Hepatocyte (in vitro differentiated cells): ENCODE data around the gene LENEP. TPM values are rescaled to one million over a fixed set of nuclear protein-coding genes. Genes with fewer than 3 reads are reported as not detected.

Experiments
- DNase-seq: peaks from one replicate; pipeline ENCODE4 v3.0.0-alpha.2; 2016; ENCODE audit warnings: low spot score
- H2AFZ ChIP-seq: fragments of 200-600 bp; sonication (generic); 2 replicates; pipeline ENCODE4 v1.6.0; 2016; ENCODE audit warnings: antibody characterized with exemption, mild to moderate bottlenecking
- H3K27ac ChIP-seq: fragments of 200-600 bp; sonication (generic); 2 replicates; pipeline ENCODE4 v1.5.1; 2016; ENCODE audit warnings: mild to moderate bottlenecking
- H3K27me3 ChIP-seq: fragments of 200-600 bp; sonication (generic); 2 replicates; pipeline ENCODE4 v1.6.1; 2016
- H3K36me3 ChIP-seq: fragments of 200-600 bp; sonication (generic); replicated peaks from 2 replicates; pipeline ENCODE4 v1.5.1; 2016; ENCODE audit warnings: low read depth; ENCODE audit not compliant: insufficient read depth
- H3K4me1 ChIP-seq: fragments of 200-600 bp; sonication (generic); 2 replicates; pipeline ENCODE4 v1.5.1; 2016; ENCODE audit warnings: mild to moderate bottlenecking, moderate library complexity; ENCODE audit not compliant: insufficient read depth
- H3K4me2 ChIP-seq: fragments of 200-600 bp; sonication (generic); 2 replicates; pipeline ENCODE4 v1.6.0; 2016
- H3K4me3 ChIP-seq: fragments of 200-600 bp; sonication (generic); 2 replicates; pipeline ENCODE4 v1.5.1; 2016; ENCODE audit warnings: mild to moderate bottlenecking
- H3K79me2 ChIP-seq: fragments of 200-600 bp; sonication (generic); 2 replicates; pipeline ENCODE4 v1.6.0; 2017; ENCODE audit warnings: mild to moderate bottlenecking
- H3K9me2 ChIP-seq: fragments of 200-600 bp; sonication (generic); replicated peaks from 2 replicates; pipeline ENCODE4 v1.6.0; 2017; ENCODE audit warnings: mild to moderate bottlenecking; ENCODE audit not compliant: insufficient read depth
- H3K9me3 ChIP-seq: fragments of 200-600 bp; sonication (generic); 2 replicates; pipeline ENCODE4 v1.5.1; 2016; ENCODE audit warnings: low read depth, mild to moderate bottlenecking
- H4K20me1 ChIP-seq: fragments of 200-600 bp; sonication (generic); 2 replicates; pipeline ENCODE4 v1.6.0; 2016; ENCODE audit warnings: mild to moderate bottlenecking; ENCODE audit not compliant: insufficient read depth, poor library complexity, severe bottlenecking
- EZH2 ChIP-seq: fragments of 200-600 bp; sonication (generic); IDR thresholded peaks from 2 replicates; pipeline ENCODE4 v1.6.1; 2016; ENCODE audit warnings: antibody characterized with exemption, mild to moderate bottlenecking, borderline replicate concordance
- EZH2phosphoT487 ChIP-seq: fragments of 200-600 bp; sonication (generic); IDR thresholded peaks from one replicate; pipeline ENCODE4 v1.6.1; 2018; ENCODE audit warnings: antibody characterized with exemption, mild to moderate bottlenecking, low read depth, moderate library complexity; ENCODE audit not compliant: unreplicated experiment, severe bottlenecking
- WGBS: methylation state at CpG from one replicate; pipeline ENCODE4 v1.1.6; 2016; ENCODE audit warnings: low lambda C conversion rate; ENCODE audit errors: missing lambda C conversion rate; 5-methylcytosine and 5-hydroxymethylcytosine counted together
- polyA plus RNA-seq: library from polyadenylated mRNA; unstranded; fragments of >200 nt; fragmentation: Nextera tagmentation; extraction: Ambion mirVana; gene quantifications from 2 replicates; pipeline ENCODE4 v1.2.1, GENCODE V29; 2016
- total RNA-seq: library from RNA; depleted of rRNA; stranded (reverse); fragments of >200 nt; gene quantifications from 2 replicates; pipeline ENCODE4 v1.2.3, GENCODE V29; 2014
- TF ChIP-seq, protein P1 (sequence below): fragments of 200-600 bp; sonication (generic); IDR thresholded peaks from 2 replicates; pipeline ENCODE4 v1.5.1; 2016; ENCODE audit warnings: antibody characterized with exemption, mild to moderate bottlenecking; ENCODE audit not compliant: poor library complexity

LENEP gene
- total and polyA plus RNA-seq, 2 experiments from 2014 or later, result not detected

DNA sequence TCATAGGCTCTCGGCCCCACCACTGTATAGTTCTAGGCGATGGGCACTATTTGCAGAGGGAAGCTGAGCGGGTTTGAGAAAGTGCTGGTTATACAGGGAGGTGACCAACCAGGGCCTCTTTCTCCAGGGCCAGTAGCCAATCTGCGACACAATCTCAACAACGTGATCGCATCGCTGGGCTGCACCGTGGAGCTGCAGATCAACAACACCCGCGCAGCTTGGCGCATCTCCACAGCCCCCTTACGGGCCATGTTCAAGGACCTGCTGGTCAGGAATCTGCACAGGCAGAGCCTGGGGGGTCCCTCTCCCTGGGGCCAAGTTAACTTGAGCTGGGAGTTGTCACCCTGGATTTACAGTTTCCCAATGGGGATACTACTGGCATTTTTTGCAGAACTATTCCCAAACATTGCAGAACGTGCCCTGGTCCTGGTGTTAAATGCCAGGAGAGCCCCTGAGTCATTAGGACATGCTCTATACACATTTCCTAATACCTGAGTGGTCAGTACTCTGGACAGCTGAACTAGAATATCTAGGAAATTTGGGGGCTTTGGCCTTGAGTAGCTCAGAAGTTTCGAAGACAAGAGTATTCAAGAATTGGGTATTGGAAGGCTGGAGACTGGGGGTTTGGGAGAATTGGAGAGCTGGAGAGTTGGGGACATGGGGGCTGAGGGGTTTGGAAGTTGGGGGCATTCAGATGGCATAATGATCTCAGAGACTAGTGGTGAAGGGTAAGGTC, 47.1 kb downstream of the LENEP start:
- Histone ChIP-seq H2AFZ (no peak overlapping the region), H3K27me3 (no peaks in the 10 kb centered on the region), H3K79me2 (no peaks in the 10 kb centered on the region), H3K36me3 (no peaks in the 10 kb centered on the region), H3K9me2 (no peaks in the 10 kb centered on the region), H3K9me3 (no peaks in the 10 kb centered on the region), H3K4me2 (no peak overlapping the region), H3K4me1 (peaks cover 5% of the 10 kb centered on the region), H4K20me1 (no peaks in the 10 kb centered on the region), H3K27ac (no peak overlapping the region), H3K4me3 (no peak overlapping the region)
- WGBS, result 92% methylated on average over 14 of the region's 14 CpGs
- TF ChIP-seq, protein P1, sequence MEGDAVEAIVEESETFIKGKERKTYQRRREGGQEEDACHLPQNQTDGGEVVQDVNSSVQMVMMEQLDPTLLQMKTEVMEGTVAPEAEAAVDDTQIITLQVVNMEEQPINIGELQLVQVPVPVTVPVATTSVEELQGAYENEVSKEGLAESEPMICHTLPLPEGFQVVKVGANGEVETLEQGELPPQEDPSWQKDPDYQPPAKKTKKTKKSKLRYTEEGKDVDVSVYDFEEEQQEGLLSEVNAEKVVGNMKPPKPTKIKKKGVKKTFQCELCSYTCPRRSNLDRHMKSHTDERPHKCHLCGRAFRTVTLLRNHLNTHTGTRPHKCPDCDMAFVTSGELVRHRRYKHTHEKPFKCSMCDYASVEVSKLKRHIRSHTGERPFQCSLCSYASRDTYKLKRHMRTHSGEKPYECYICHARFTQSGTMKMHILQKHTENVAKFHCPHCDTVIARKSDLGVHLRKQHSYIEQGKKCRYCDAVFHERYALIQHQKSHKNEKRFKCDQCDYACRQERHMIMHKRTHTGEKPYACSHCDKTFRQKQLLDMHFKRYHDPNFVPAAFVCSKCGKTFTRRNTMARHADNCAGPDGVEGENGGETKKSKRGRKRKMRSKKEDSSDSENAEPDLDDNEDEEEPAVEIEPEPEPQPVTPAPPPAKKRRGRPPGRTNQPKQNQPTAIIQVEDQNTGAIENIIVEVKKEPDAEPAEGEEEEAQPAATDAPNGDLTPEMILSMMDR, result no peak
- TF ChIP-seq EZH2phosphoT487, result no peak
- no peak for TF ChIP-seq EZH2
- no peak for DNase-seq

GRCh38 chr1:155042789-155043188, 49.4 kb downstream of the LENEP start:
- 98% methylated on average over 4 of the region's 5 CpGs for WGBS
- Histone ChIP-seq H3K9me2 (no peaks in the 10 kb centered on the region), H3K27ac (peak overlapping the region; percentile 26), H2AFZ (no peak overlapping the region), H3K27me3 (no peaks in the 10 kb centered on the region), H3K9me3 (no peaks in the 10 kb centered on the region), H3K36me3 (no peaks in the 10 kb centered on the region), H4K20me1 (no peaks in the 10 kb centered on the region), H3K4me3 (no peak overlapping the region), H3K79me2 (no peaks in the 10 kb centered on the region), H3K4me1 (peaks cover 5% of the 10 kb centered on the region), H3K4me2 (no peak overlapping the region)
- no peak for DNase-seq
- TF ChIP-seq EZH2phosphoT487 (no peak), EZH2 (no peak)
- TF ChIP-seq, protein P1, result no peak

DNA sequence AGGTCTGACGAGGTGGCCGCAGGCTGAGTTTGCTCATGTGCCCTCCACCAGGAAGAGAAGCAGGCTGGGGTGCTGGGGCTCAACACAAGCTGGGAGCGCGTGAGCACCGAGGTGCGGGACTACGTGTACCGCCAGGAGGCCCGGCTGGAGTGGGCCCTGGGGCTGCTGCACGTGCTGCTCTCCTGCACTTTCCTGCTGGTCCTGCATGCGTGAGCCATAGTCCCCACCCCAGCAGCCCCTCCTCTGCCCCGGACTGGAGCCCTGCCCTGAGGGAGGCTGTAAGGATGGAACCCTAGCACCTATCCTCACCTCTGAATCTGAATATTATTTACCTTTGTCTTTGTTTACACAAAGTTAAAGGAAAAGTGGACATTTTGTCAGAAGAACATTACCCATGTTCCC, 49.9 kb downstream of the LENEP start:
- peak; percentile 43 for DNase-seq
- TF ChIP-seq, protein P1, result no peak
- TF ChIP-seq EZH2 (no peak), EZH2phosphoT487 (no peak)
- Histone ChIP-seq H3K9me3 (no peaks in the 10 kb centered on the region), H3K4me3 (no peak overlapping the region), H3K27me3 (no peaks in the 10 kb centered on the region), H3K4me2 (no peak overlapping the region), H2AFZ (no peak overlapping the region), H3K4me1 (peaks cover 5% of the 10 kb centered on the region), H3K79me2 (no peaks in the 10 kb centered on the region), H3K27ac (peak overlapping the region; percentile 26), H3K36me3 (no peaks in the 10 kb centered on the region), H4K20me1 (no peaks in the 10 kb centered on the region), H3K9me2 (no peaks in the 10 kb centered on the region)
- WGBS, result 70% methylated on average over 12 of the region's 12 CpGs
